ENCODE measurements around the gene JAZF1.
A peak's percentile ranks its signal among the peaks of the same experiment; 100 is the strongest.

JAZF1 gene

GRCh38 chr7:27795977-27796376 is 384.6 kb downstream of the JAZF1 start:
- DNase-seq: no peak

DNA sequence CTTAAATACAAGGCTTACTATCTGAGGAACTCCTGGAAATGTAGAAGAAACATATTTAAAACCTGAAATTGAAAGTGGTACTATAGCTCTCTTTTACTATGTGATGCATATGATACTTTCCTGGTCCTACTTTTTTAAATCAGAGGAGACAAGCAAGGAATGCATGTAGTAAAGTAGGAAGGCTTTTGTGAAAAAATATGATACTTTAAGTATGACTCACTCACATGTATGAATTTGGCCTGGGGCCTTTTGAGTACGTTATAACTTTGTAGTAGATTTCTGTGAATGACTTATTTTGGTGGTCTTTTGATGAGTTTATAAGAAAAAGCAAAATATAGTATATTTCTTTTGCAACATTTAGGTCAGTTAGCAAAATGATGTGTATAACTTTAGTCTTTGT is 386.8 kb downstream of the JAZF1 start:
- DNase-seq: no peak

- no peak for DNase-seq
Measured at GRCh38 chr7:27788437-27788836, 392.2 kb downstream of the JAZF1 start.

DNA sequence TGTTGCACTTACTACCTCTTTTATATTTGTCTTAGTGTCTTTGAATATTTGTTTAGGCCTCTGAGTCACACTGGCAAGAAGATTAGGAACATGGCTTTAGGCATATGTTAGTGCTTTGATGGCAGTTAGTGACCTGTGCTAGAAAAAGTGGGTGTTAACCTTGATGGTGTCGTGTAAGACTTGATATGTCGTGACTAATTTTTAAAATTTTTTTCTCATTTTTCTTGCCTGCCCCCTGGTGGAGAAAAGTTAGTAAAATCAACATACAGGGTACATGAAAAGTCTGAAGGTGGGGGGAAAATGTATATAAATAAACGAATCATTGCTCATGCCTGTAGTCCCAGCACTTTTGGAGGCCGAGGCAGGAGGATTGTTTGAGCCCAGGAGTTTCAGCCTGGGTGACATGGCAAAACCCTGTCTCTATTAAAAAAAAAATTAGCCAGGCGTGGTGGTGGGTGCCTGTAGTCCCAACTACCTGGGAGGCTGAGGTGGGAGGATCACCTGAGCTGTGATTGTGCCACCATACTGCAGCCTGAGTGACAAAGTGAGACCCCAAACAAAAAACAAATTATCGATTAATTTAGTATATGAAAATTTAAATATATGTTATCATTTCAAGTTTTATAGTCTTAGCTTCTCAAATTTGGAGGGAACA is 396.1 kb downstream of the JAZF1 start:
- peak; percentile 8 for DNase-seq

- no peak for DNase-seq
Measured at GRCh38 chr7:27782849-27783248, 397.7 kb downstream of the JAZF1 start.

GRCh38 chr7:27781188-27781587 is 399.4 kb downstream of the JAZF1 start:
- no peak for DNase-seq
